Measurements from ENCODE around the gene DUSP23.

Gene DUSP23

DNA sequence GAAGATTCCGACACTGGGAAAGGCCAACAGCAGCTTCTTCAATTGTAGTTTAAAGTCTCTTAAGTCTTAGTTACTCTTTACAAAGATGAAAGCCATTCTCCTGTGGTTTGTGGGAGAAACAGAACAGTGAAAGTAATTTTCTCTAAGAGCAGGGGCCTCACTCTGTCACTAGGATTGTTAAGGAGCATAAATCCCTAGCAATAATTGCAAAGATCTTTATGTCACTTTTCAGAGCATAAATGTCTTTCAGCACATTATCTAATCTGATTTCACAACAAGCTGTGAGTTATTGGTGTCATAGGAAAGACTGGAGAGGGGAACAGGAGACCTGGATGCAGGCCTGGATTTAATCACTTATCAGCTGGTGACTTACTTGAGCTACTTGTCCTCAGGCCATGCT is 32.4 kb upstream of the DUSP23 start:
- Histone ChIP-seq H3K9me3 (ENCODE audit: control insufficient read depth, low read length) (no peaks in the 10 kb centered on the region), H3K4me2 (ENCODE audit: low read length) (no peak overlapping the region), H2AFZ (no peak overlapping the region), H3K9ac (no peak overlapping the region), H3K27ac (no peak overlapping the region), H3K4me1 (no peaks in the 10 kb centered on the region), H3K4me3 (ENCODE audit: low read depth, low read length) (no peak overlapping the region), H3K79me2 (no peaks in the 10 kb centered on the region), H3K27me3 (ENCODE audit: control insufficient read depth, insufficient read depth, low read length) (no peaks in the 10 kb centered on the region), H3K36me3 (ENCODE audit: control insufficient read depth, insufficient read depth, low read length) (no peaks in the 10 kb centered on the region)
- TF ChIP-seq CTCF (IDR thresholded peaks at IDR 0.05), result no peak

GRCh38 chr1:159749630-159750029 is 31.1 kb upstream of the DUSP23 start:
- TF ChIP-seq CTCF (IDR thresholded peaks at IDR 0.05), result no peak
- Histone ChIP-seq H3K79me2 (no peaks in the 10 kb centered on the region), H3K27ac (no peak overlapping the region), H3K4me3 (ENCODE audit: low read depth, low read length) (no peak overlapping the region), H3K4me1 (no peaks in the 10 kb centered on the region), H3K9ac (no peak overlapping the region), H3K9me3 (ENCODE audit: control insufficient read depth, low read length) (no peaks in the 10 kb centered on the region), H3K27me3 (ENCODE audit: control insufficient read depth, insufficient read depth, low read length) (no peaks in the 10 kb centered on the region), H3K36me3 (ENCODE audit: control insufficient read depth, insufficient read depth, low read length) (no peaks in the 10 kb centered on the region), H2AFZ (no peak overlapping the region), H3K4me2 (ENCODE audit: low read length) (no peak overlapping the region)

DNA sequence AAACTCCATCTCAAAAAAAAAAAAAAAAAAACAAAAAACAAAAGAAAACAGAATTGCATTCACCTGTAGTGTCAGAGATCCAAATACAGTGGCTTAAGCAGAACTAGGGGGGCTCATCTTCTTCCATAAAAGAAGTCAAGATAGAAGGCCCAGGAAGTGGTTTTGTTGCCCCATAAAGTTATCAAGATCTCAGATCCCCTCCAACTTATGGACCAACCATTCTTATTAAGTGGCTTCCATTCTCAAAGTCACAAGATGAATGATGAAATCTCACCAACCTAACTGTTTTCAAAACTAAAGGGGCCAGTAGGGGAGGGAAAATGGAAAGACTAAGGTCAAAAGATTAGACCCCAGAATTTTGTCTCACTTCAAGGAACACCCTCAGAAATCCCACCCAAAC is 30.1 kb upstream of the DUSP23 start:
- H3K27me3 ChIP-seq (ENCODE audit: control insufficient read depth, insufficient read depth, low read length), result no peaks in the 10 kb centered on the region
- H3K9me3 ChIP-seq (ENCODE audit: control insufficient read depth, low read length), result no peaks in the 10 kb centered on the region
- H3K4me2 ChIP-seq (ENCODE audit: low read length), result no peak overlapping the region
- no peak overlapping the region for H2AFZ ChIP-seq
- H3K4me1 ChIP-seq, result no peaks in the 10 kb centered on the region
- TF ChIP-seq CTCF (IDR thresholded peaks at IDR 0.05), result no peak
- H3K27ac ChIP-seq, result no peak overlapping the region
- H3K79me2 ChIP-seq, result no peaks in the 10 kb centered on the region
- no peaks in the 10 kb centered on the region for H3K36me3 ChIP-seq (ENCODE audit: control insufficient read depth, insufficient read depth, low read length)
- H3K4me3 ChIP-seq (ENCODE audit: low read depth, low read length), result no peak overlapping the region
- H3K9ac ChIP-seq, result no peak overlapping the region

GRCh38 chr1:159751031-159751430 is 29.7 kb upstream of the DUSP23 start:
- Histone ChIP-seq H3K4me3 (ENCODE audit: low read depth, low read length) (no peak overlapping the region), H3K27me3 (ENCODE audit: control insufficient read depth, insufficient read depth, low read length) (no peaks in the 10 kb centered on the region), H3K27ac (no peak overlapping the region), H3K4me1 (no peaks in the 10 kb centered on the region), H3K36me3 (ENCODE audit: control insufficient read depth, insufficient read depth, low read length) (no peaks in the 10 kb centered on the region), H3K4me2 (ENCODE audit: low read length) (no peak overlapping the region), H3K79me2 (no peaks in the 10 kb centered on the region), H3K9me3 (ENCODE audit: control insufficient read depth, low read length) (no peaks in the 10 kb centered on the region), H2AFZ (no peak overlapping the region), H3K9ac (no peak overlapping the region)
- TF ChIP-seq CTCF (IDR thresholded peaks at IDR 0.05), result no peak

DNA sequence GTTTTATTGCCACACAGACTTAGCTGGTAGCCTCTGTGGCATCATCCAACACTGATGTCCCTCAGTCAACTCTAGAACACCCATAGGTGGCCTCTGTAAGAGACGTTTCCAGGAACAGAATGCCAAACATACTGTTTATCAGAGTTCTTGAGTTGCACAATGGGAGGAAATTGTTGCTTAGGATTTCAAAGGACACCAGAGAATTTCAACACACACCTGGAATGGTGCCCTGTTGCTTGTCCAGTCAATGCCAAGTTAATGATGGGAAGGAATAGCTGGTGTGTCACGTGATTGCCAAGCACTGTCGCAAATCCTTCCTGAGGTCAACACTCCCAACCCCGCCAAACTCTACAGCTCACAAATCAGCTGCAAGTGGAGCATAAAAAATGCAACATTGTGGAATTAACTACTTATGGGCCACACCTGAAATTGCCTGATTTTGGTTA is 28.6 kb upstream of the DUSP23 start:
- no peak overlapping the region for H3K4me3 ChIP-seq (ENCODE audit: low read depth, low read length)
- H3K4me2 ChIP-seq (ENCODE audit: low read length), result no peak overlapping the region
- H3K36me3 ChIP-seq (ENCODE audit: control insufficient read depth, insufficient read depth, low read length), result no peaks in the 10 kb centered on the region
- no peak overlapping the region for H3K9ac ChIP-seq
- no peak for TF ChIP-seq CTCF (IDR thresholded peaks at IDR 0.05)
- H3K9me3 ChIP-seq (ENCODE audit: control insufficient read depth, low read length), result no peaks in the 10 kb centered on the region
- no peaks in the 10 kb centered on the region for H3K27me3 ChIP-seq (ENCODE audit: control insufficient read depth, insufficient read depth, low read length)
- no peaks in the 10 kb centered on the region for H3K4me1 ChIP-seq
- no peak overlapping the region for H2AFZ ChIP-seq
- H3K27ac ChIP-seq, result peak overlapping the region; percentile 69
- H3K79me2 ChIP-seq, result no peaks in the 10 kb centered on the region

Measured in parathyroid adenoma (tissue), 2 donors.